Brain microvascular endothelial cell (primary cell): Measurements from ENCODE around the gene DCTN5.
A peak's percentile ranks its signal among the peaks of the same experiment; 100 is the strongest.

Experiments used
- DNase-seq: peaks from one replicate; pipeline ENCODE4 v3.0.0-alpha.2; 2020
- H3K27ac ChIP-seq: fragments of 250-450 bp; sonication (Bioruptor Pico); 2 replicates; pipeline ENCODE4 v1.5.1; 2020; ENCODE audit warnings: mild to moderate bottlenecking, moderate library complexity
- H3K27me3 ChIP-seq: fragments of 250-450 bp; sonication (Bioruptor Pico); replicated peaks from 2 replicates; pipeline ENCODE4 v1.5.1; 2020; ENCODE audit warnings: mild to moderate bottlenecking
- H3K36me3 ChIP-seq: fragments of 250-450 bp; sonication (Bioruptor Pico); replicated peaks from 2 replicates; pipeline ENCODE4 v1.5.1; 2020; ENCODE audit warnings: mild to moderate bottlenecking
- H3K4me3 ChIP-seq: 2 replicates; pipeline ENCODE4 v1.5.1; 2011; ENCODE audit warnings: low read depth, mild to moderate bottlenecking, control low read depth, low read length, moderate library complexity
- CTCF ChIP-seq: IDR thresholded peaks from 2 replicates; pipeline ENCODE4 v1.5.1; 2011; ENCODE audit warnings: low read depth, mild to moderate bottlenecking, moderate library complexity, low read length, control low read depth, inconsistent platforms; ENCODE audit errors: missing control alignments
- in situ Hi-C: cut with HindIII; loops from 2 replicates; pipeline ENCODE4 v1.10.0; 2017; ENCODE audit warnings: low sequenced_read_pairs, low pct_ligation_motif_present

Gene DCTN5

GRCh38 chr16:23640931-23641765 is at the start of gene DCTN5, which contains the start of gene PALB2:
DCTN5 (plus strand) TSS chr16:23641466; CDS start chr16:23641543, 77 bp downstream.
PALB2 (minus strand) TSS chr16:23641310; CDS start chr16:23641157, 153 bp downstream.
- in situ Hi-C loops = no loop called here
- no peak for TF ChIP-seq CTCF
- Histone ChIP-seq H3K27ac (peak within 1 kb of the TSS; percentile 72), H3K4me3 (peak within 1 kb of the TSS; percentile 99), H3K36me3 (peaks cover 23% of the 10 kb centered on the region), H3K27me3 (no peaks in the 10 kb centered on the region)
- DNase-seq = peak; percentile 93

- H3K4me3 ChIP-seq = no peak overlapping the region
These were observed 47.1 kb upstream of the DCTN5 start for GRCh38 chr16:23594186-23594585.

GRCh38 chr16:23595246-23595950 is 45.9 kb upstream of the DCTN5 start:
- TF ChIP-seq CTCF = no peak
- in situ Hi-C loops = no loop called here
- DNase-seq = no peak

More at GRCh38 chr16:23594186-23594585, 47.1 kb upstream of the DCTN5 start:
- no peak for TF ChIP-seq CTCF
- no peak for DNase-seq
- H3K27ac ChIP-seq = no peak overlapping the region
- peaks cover 23% of the 10 kb centered on the region for H3K36me3 ChIP-seq
- H3K27me3 ChIP-seq = no peaks in the 10 kb centered on the region
- in situ Hi-C loops = no loop called here

GRCh38 chr16:23595951-23596720 is 45.1 kb upstream of the DCTN5 start, which contains the start of gene NDUFAB1:
NDUFAB1 (minus strand) TSS chr16:23596316; CDS start chr16:23596290, 26 bp downstream.
- Histone ChIP-seq H3K27me3 (no peaks in the 10 kb centered on the region), H3K36me3 (peaks cover 11% of the 10 kb centered on the region), H3K27ac (peak within 1 kb of the TSS; percentile 67), H3K4me3 (peak within 1 kb of the TSS; percentile 97)
- in situ Hi-C loops = no loop called here
- TF ChIP-seq CTCF = peak; percentile 74
- peak; percentile 81 for DNase-seq

More at GRCh38 chr16:23595246-23595950, 45.9 kb upstream of the DCTN5 start:
- peak overlapping the region; percentile 67 for H3K27ac ChIP-seq
- H3K27me3 ChIP-seq = no peaks in the 10 kb centered on the region
- H3K36me3 ChIP-seq = peaks cover 16% of the 10 kb centered on the region
- H3K4me3 ChIP-seq = peak overlapping the region; percentile 97

- Histone ChIP-seq H3K27me3 (no peaks in the 10 kb centered on the region), H3K27ac (no peak overlapping the region), H3K36me3 (peaks cover 5% of the 10 kb centered on the region), H3K4me3 (no peak overlapping the region)
- DNase-seq = no peak
- peak; percentile 32 for TF ChIP-seq CTCF
- in situ Hi-C loops = no loop called here
These were observed 44.1 kb upstream of the DCTN5 start for GRCh38 chr16:23597003-23597756.
